B cell (primary cell): ENCODE data around the gene AMFR.

Experiments used
- EZH2 ChIP-seq: IDR thresholded peaks from 2 replicates; pipeline ENCODE4 v1.6.1; 2012; ENCODE audit warnings: borderline replicate concordance, low read depth, mild to moderate bottlenecking, moderate library complexity, low read length; ENCODE audit not compliant: insufficient read depth, poor library complexity, severe bottlenecking
- TF ChIP-seq, protein P1 (sequence below): fragments of 200-600 bp; IDR thresholded peaks from one replicate; pipeline ENCODE4 v1.8.0; 2022; ENCODE audit warnings: antibody characterized with exemption, mild to moderate bottlenecking

DNA sequence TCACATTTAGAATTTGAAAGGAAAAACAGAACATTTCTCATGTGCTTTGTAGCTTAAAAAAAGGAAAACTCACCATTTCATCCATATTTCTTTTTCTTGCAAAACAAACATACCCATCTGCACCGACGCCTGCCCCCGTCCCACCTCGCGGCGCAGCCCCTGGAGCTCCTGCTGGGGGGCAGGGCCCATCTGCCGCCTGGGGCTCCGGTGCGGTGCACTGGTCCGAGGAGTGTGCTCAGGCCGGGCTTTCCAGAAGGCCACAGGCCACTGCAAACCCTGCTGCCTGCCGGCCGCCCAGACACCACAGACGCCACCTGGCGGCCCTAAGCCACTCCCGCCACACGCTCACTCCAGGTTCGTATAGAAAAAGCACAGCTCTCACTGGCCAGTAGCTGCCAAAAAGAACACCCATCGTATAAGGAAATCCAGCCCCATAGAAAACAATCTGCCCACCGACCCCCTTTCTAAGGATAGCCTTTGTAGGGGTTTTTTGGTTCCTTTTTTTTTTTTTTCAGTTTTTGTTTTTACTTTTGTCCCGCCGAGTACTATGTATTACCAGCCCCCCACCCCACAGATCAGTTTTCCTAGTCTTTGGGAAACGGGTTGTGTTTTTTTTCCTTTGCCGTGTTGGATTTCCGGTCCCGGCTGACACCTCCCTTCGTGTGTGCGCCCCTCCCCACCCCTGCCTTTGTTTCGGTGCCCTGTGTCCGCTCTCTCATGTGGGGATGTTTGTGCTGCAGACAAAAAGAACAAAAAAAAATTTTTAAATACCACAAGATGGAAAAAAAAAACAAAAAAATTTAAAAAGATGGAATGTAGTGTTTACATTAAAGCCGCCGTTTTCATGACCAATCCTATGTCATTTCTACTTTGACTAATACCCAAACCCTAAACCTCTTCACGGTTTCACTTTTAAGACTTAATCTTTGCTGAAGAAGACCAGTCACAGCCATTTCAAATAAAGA is 68.8 kb downstream of the AMFR start:
- TF ChIP-seq, protein P1, sequence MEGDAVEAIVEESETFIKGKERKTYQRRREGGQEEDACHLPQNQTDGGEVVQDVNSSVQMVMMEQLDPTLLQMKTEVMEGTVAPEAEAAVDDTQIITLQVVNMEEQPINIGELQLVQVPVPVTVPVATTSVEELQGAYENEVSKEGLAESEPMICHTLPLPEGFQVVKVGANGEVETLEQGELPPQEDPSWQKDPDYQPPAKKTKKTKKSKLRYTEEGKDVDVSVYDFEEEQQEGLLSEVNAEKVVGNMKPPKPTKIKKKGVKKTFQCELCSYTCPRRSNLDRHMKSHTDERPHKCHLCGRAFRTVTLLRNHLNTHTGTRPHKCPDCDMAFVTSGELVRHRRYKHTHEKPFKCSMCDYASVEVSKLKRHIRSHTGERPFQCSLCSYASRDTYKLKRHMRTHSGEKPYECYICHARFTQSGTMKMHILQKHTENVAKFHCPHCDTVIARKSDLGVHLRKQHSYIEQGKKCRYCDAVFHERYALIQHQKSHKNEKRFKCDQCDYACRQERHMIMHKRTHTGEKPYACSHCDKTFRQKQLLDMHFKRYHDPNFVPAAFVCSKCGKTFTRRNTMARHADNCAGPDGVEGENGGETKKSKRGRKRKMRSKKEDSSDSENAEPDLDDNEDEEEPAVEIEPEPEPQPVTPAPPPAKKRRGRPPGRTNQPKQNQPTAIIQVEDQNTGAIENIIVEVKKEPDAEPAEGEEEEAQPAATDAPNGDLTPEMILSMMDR: peak; percentile 86
- no peak for TF ChIP-seq EZH2
